Mesenchymal stem cell (in vitro differentiated cells and primary cell): ENCODE data around the gene PPP6R2.

ENCODE experiments used
- DNase-seq: peaks from one replicate; pipeline ENCODE4 v3.0.0-alpha.2; 2013
- H2AFZ ChIP-seq: one replicate; pipeline ENCODE4 v1.6.1; 2013; ENCODE audit warnings: low read depth, mild to moderate bottlenecking, control low read depth, inconsistent platforms, low read length, moderate library complexity
- H2AK5ac ChIP-seq: 2 replicates; pipeline ENCODE4 v1.6.1; 2013; ENCODE audit warnings: low read length, moderate library complexity, mild to moderate bottlenecking, inconsistent platforms; ENCODE audit not compliant: severe bottlenecking
- H2BK120ac ChIP-seq: one replicate; pipeline ENCODE4 v1.6.1; 2013; ENCODE audit warnings: low read depth, mild to moderate bottlenecking, inconsistent platforms, low read length, moderate library complexity
- H2BK12ac ChIP-seq, 2 experiments: one replicate each; pipeline ENCODE4 v1.6.1; 2013; ENCODE audit warnings: inconsistent platforms in 2 of 2, low read length in 2 of 2, mild to moderate bottlenecking in 2 of 2, moderate library complexity in 2 of 2, control low read depth in 1 of 2
- H2BK15ac ChIP-seq: one replicate; pipeline ENCODE4 v1.6.1; 2013; ENCODE audit warnings: mild to moderate bottlenecking, low read depth, inconsistent platforms; ENCODE audit not compliant: poor library complexity, severe bottlenecking
- H2BK5ac ChIP-seq: 2 replicates; pipeline ENCODE4 v1.6.1; 2013; ENCODE audit warnings: low read depth, mild to moderate bottlenecking, low read length, control low read depth, inconsistent platforms; ENCODE audit not compliant: poor library complexity, severe bottlenecking
- H3K14ac ChIP-seq, 2 experiments: one replicate each; pipeline ENCODE4 v1.6.1; 2013; ENCODE audit warnings: inconsistent platforms in 2 of 2, low read length in 2 of 2, control low read depth in 1 of 2, mild to moderate bottlenecking in 1 of 2, moderate library complexity in 1 of 2
- H3K18ac ChIP-seq, 2 experiments: one replicate each; pipeline ENCODE4 v1.6.1; 2013; ENCODE audit warnings: inconsistent platforms in 2 of 2, low read length in 2 of 2, control low read depth in 1 of 2, low read depth in 1 of 2, mild to moderate bottlenecking in 1 of 2
- H3K23ac ChIP-seq, 2 experiments: one replicate each; pipeline ENCODE4 v1.6.1; 2013; ENCODE audit warnings: inconsistent platforms in 2 of 2, low read length in 2 of 2, mild to moderate bottlenecking in 2 of 2, moderate library complexity in 2 of 2, control low read depth in 1 of 2
- H3K27ac ChIP-seq: 2 replicates; pipeline ENCODE4 v1.5.1; 2013; ENCODE audit warnings: mild to moderate bottlenecking, moderate library complexity, low read length, control low read depth, inconsistent platforms; ENCODE audit not compliant: poor library complexity, severe bottlenecking
- H3K27me3 ChIP-seq, 2 experiments: 2 replicates each; pipeline versions ENCODE4 v1.6.1 to v1.7.0; 2013; ENCODE audit warnings: low read length in 2 of 2, mild to moderate bottlenecking in 2 of 2, moderate library complexity in 2 of 2, control low read depth in 1 of 2, inconsistent platforms in 1 of 2; ENCODE audit not compliant: control insufficient read depth in 1 of 2, insufficient read depth in 1 of 2
- H3K36me3 ChIP-seq, 2 experiments: 2 replicates each; pipeline versions ENCODE4 v1.6.1 to v1.7.0; 2013; ENCODE audit warnings: low read length in 2 of 2, control low read depth in 1 of 2, inconsistent platforms in 1 of 2, low read depth in 1 of 2, mild to moderate bottlenecking in 1 of 2; ENCODE audit not compliant: insufficient read depth in 2 of 2, control insufficient read depth in 1 of 2
- H3K4ac ChIP-seq, 2 experiments: one replicate each; pipeline ENCODE4 v1.6.1; 2013; ENCODE audit warnings: inconsistent platforms in 2 of 2, low read length in 2 of 2, mild to moderate bottlenecking in 2 of 2, moderate library complexity in 2 of 2, control low read depth in 1 of 2, low read depth in 1 of 2
- H3K4me1 ChIP-seq: 2 replicates; pipeline ENCODE4 v1.6.1; 2013; ENCODE audit warnings: low read depth, low read length, control low read depth; ENCODE audit not compliant: control insufficient read depth, insufficient read depth
- H3K4me2 ChIP-seq: 2 replicates; pipeline ENCODE4 v1.6.1; 2013; ENCODE audit warnings: low read length, mild to moderate bottlenecking, inconsistent platforms; ENCODE audit not compliant: poor library complexity, severe bottlenecking
- H3K4me3 ChIP-seq, 2 experiments: 2 replicates each; pipeline versions ENCODE4 v1.5.1 to v1.7.0; 2013; ENCODE audit warnings: low read length in 2 of 2, mild to moderate bottlenecking in 2 of 2, control low read depth in 1 of 2, low read depth in 1 of 2; ENCODE audit not compliant: insufficient read depth in 1 of 2
- H3K79me1 ChIP-seq: replicated peaks from 2 replicates; pipeline ENCODE4 v1.6.1; 2013; ENCODE audit warnings: mild to moderate bottlenecking, control low read depth, low read length, inconsistent platforms; ENCODE audit not compliant: poor library complexity, severe bottlenecking
- H3K9ac ChIP-seq: 2 replicates; pipeline ENCODE4 v1.7.0; 2013; ENCODE audit warnings: mild to moderate bottlenecking, low read length, moderate library complexity
- H3K9me3 ChIP-seq: 2 replicates; pipeline ENCODE4 v1.7.0; 2013; ENCODE audit warnings: mild to moderate bottlenecking, low read length; ENCODE audit not compliant: control insufficient read depth
- H4K8ac ChIP-seq: one replicate; pipeline ENCODE4 v1.6.1; 2013; ENCODE audit warnings: inconsistent platforms, mild to moderate bottlenecking, low read length, moderate library complexity
- H4K91ac ChIP-seq: one replicate; pipeline ENCODE4 v1.6.1; 2013; ENCODE audit warnings: mild to moderate bottlenecking, low read length, inconsistent platforms
- WGBS: methylation state at CpG from one replicate; pipeline ENCODE4 v1.1.7; 2013; ENCODE audit warnings: mixed read lengths; 5-methylcytosine and 5-hydroxymethylcytosine counted together

The PPP6R2 gene

DNA sequence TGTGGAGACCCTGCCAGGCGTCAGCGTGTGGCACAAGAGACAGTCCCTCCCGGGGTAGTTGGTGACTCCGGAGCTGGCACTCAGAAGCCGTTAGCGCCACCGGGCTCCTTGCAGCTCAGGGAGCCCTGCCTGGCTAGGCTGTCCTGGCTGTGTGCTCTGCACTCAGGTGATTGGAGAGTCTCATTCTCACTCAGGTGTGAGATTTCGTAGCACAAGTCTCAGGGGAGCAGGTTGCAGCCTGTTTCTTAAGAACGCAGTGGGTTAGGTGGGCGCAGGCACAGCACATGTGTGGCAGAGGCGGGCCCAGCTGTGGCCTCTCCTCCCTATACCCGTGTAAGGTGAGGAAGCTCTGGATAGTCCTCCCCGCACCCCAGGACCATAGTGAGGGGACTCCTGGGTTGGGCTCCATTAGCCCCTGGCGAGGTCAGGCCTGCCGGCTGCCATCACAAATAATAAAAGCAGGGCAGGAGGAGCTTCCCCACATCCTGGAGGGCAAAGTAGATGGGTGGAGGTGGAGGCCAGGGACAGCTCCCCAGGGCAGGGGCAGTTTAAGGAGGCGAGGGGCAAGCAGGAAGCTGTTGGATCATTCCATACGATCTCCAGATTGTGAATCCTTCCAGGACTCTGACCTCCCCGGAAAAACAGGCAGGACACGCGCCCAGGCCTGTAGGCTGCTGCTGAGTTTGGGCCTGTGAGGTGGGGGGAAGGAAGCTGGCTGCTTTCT is 92.3 kb downstream of the PPP6R2 start:
- Histone ChIP-seq H3K9ac (no peak overlapping the region), H4K8ac (no peak overlapping the region), H3K18ac (no peak overlapping the region), H3K4me1 (no peaks in the 10 kb centered on the region), H2BK12ac (no peak overlapping the region), H3K4ac (no peak overlapping the region), H3K36me3 (peaks cover 78 to 84% of the 10 kb centered on the region in 2 experiments), H3K4me2 (no peak overlapping the region), H2AFZ (no peak overlapping the region), H3K23ac (no peak overlapping the region), H2BK5ac (no peak overlapping the region), H2AK5ac (no peak overlapping the region), H3K79me1 (peaks cover 18% of the 10 kb centered on the region), H3K9me3 (no peaks in the 10 kb centered on the region), H3K14ac (no peak overlapping the region), H3K4me3 (no peak overlapping the region), H3K27me3 (no peaks in the 10 kb centered on the region), H2BK120ac (no peak overlapping the region), H2BK15ac (no peak overlapping the region), H3K27ac (no peak overlapping the region), H4K91ac (no peak overlapping the region)
- 94% methylated on average over 20 of the region's 20 CpGs for WGBS
- DNase-seq = no peak

DNA sequence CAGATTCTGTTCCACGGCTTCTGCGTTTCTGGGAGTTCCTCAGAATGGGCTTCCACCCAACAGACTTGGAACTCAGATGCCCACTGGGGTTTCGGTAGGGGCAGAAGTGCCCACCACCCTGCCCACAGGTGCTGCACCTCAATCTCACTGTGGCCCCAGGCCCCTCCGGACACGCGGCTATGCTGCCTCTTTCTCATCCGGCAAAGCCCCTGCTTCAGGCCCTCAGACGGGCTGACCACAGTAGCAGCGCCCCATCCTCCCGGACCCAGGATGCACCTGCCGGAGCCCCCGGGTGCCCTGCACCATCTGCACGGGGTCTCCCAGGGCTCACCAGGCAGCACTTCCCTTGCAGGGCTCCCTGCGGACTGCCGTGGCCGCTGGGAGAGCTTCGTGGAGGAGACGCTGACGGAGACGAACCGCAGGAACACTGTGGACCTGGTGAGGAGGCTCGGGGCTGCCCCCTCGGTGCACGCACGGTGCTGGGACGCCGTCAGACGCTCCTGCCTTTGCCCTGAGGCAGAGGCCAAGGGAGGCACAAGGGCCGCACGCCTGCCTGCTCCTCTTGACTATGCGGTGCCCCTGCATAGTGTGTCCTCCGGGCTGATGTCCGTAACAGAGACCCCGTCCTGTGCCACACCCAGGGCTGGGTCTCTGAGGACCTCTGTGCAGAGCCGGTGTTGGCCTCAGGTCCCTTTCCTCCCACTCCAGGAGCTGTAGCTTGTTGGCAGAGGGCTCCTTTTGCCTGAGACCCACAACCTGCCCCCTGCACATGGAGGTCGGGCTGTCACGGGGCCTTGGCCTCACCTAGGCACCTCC is 93.1 kb downstream of the PPP6R2 start:
- H3K4me3 ChIP-seq = no peak overlapping the region
- no peak overlapping the region for H3K27ac ChIP-seq
- H3K18ac ChIP-seq = no peak overlapping the region
- H2AFZ ChIP-seq = no peak overlapping the region
- peaks cover 78 to 86% of the 10 kb centered on the region in 2 experiments for H3K36me3 ChIP-seq
- DNase-seq = no peak
- H2BK120ac ChIP-seq = no peak overlapping the region
- H2BK15ac ChIP-seq = no peak overlapping the region
- no peak overlapping the region for H3K14ac ChIP-seq
- H3K23ac ChIP-seq = no peak overlapping the region
- peaks cover 14% of the 10 kb centered on the region for H3K79me1 ChIP-seq
- no peaks in the 10 kb centered on the region for H3K4me1 ChIP-seq
- H3K4ac ChIP-seq = no peak overlapping the region
- no peak overlapping the region for H2BK12ac ChIP-seq
- H2BK5ac ChIP-seq = no peak overlapping the region
- WGBS = 97% methylated on average over 35 of the region's 37 CpGs
- H3K27me3 ChIP-seq = no peaks in the 10 kb centered on the region
- no peak overlapping the region for H2AK5ac ChIP-seq
- H4K91ac ChIP-seq = no peak overlapping the region
- H3K9me3 ChIP-seq = no peaks in the 10 kb centered on the region
- H3K9ac ChIP-seq = no peak overlapping the region
- H3K4me2 ChIP-seq = no peak overlapping the region
- no peak overlapping the region for H4K8ac ChIP-seq

- H3K18ac ChIP-seq = no peak overlapping the region
- H3K27ac ChIP-seq = no peak overlapping the region
- H3K4me1 ChIP-seq = peaks cover 2% of the 10 kb centered on the region
- WGBS = 99% methylated on average over 24 of the region's 25 CpGs
- H2AFZ ChIP-seq = no peak overlapping the region
- H3K36me3 ChIP-seq = peaks cover 77 to 86% of the 10 kb centered on the region in 2 experiments
- no peak overlapping the region for H2BK120ac ChIP-seq
- H3K23ac ChIP-seq = no peak overlapping the region
- H2AK5ac ChIP-seq = no peak overlapping the region
- H3K9ac ChIP-seq = no peak overlapping the region
- no peak overlapping the region for H4K8ac ChIP-seq
- H4K91ac ChIP-seq = no peak overlapping the region
- no peak overlapping the region for H3K4me3 ChIP-seq
- no peaks in the 10 kb centered on the region for H3K27me3 ChIP-seq
- no peak overlapping the region for H3K4me2 ChIP-seq
- no peak overlapping the region for H2BK12ac ChIP-seq
- H3K9me3 ChIP-seq = no peaks in the 10 kb centered on the region
- no peak for DNase-seq
- no peak overlapping the region for H2BK15ac ChIP-seq
- H2BK5ac ChIP-seq = no peak overlapping the region
- H3K79me1 ChIP-seq = peaks cover 9% of the 10 kb centered on the region
- H3K14ac ChIP-seq = no peak overlapping the region
- H3K4ac ChIP-seq = no peak overlapping the region
Observed at GRCh38 chr22:50436841-50437341, 93.8 kb downstream of the PPP6R2 start.
